ENCODE results near the gene NTM.

Gene NTM

DNA sequence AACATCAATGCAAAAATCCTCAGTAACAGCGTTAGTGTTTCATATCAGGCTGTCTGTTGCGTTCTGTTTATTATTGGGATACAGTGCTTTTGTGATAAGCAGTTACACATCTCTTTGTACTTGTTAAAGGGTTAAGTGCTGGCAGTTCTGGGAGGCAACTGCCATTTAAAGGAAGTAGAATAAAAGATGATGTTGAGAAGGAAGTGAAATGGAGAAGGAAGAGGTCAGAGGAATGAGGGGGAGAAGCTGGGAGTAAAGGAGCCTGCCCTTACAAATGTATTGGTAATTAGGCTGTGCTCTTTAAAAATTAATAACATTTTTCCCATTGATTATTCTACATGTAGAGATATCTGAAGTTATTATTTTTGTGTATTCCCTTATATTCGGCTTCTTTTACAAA lies 674.7 kb downstream of the NTM start:
- Mint-ChIP-seq H3K9me3 (no peaks in the 10 kb centered on the region), H3K4me3 (no peak overlapping the region), H3K36me3 (ENCODE audit: low read depth) (no peaks in the 10 kb centered on the region), H3K27ac (peak overlapping the region; percentile 23), H3K27me3 (no peaks in the 10 kb centered on the region), H3K4me1 (ENCODE audit: low read depth) (peaks cover 78% of the 10 kb centered on the region)
- intact Hi-C loops (cut with micrococcal nuclease) = loop anchor here (2.0 kb wide), 1 partner anchor 14 kb away; no protein-coding TSS in a partner anchor

DNA sequence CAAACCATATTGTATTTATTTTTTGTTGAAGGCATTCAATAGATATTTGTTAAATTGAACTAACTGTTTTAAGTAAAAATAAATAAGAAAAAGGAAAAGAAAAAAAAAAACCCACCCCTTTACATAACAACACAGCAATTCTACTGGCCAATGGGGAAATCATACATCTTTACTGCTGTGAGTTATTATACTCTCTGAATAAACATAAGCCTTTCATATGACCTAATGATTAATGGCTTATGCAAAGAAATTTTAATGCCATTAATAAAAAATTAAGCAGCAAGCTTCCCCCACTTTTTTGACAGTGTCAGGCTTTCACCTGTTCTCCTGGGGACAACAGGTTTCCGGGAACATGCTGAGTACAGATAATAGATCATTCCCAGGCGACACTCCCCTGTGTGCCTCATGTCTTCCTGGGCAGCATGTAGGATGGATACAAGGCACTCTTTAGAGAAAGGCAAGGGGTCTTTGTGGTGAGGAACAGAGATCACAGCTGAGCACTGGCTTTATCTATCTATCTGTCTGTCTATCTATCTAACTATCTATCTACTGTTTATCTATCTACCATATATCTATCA lies 676.0 kb downstream of the NTM start:
- H3K36me3 Mint-ChIP-seq (ENCODE audit: low read depth) = no peaks in the 10 kb centered on the region
- no peaks in the 10 kb centered on the region for H3K9me3 Mint-ChIP-seq
- H3K4me3 Mint-ChIP-seq = no peak overlapping the region
- no peaks in the 10 kb centered on the region for H3K27me3 Mint-ChIP-seq
- no peak overlapping the region for H3K27ac Mint-ChIP-seq
- H3K4me1 Mint-ChIP-seq (ENCODE audit: low read depth) = peaks cover 82% of the 10 kb centered on the region
- intact Hi-C loops (cut with micrococcal nuclease) = loop anchor here (2.0 kb wide), 1 partner anchor 18 kb away; no protein-coding TSS in a partner anchor

DNA sequence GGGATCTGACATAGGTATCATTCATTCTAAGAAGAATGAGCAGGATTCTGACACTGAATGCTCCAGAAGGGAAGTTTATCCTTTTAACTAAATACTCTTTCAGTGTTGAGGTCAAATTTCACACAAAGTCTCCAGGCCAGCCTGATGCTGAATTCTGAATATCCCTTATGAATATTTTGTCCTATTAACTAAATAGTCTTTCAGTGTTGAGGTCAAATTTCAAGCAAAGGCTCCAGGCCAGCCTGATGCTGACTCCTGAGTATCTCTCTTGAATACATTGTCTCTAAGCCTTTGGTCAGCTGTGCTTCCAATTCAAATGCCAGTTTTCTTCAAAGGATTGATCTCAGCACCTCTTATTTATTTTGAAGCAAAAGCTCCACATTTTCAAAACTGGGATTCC lies 676.8 kb downstream of the NTM start:
- no peak overlapping the region for H3K27ac Mint-ChIP-seq
- no peaks in the 10 kb centered on the region for H3K27me3 Mint-ChIP-seq
- peaks cover 86% of the 10 kb centered on the region for H3K4me1 Mint-ChIP-seq (ENCODE audit: low read depth)
- H3K36me3 Mint-ChIP-seq (ENCODE audit: low read depth) = no peaks in the 10 kb centered on the region
- H3K4me3 Mint-ChIP-seq = no peak overlapping the region
- intact Hi-C loops (cut with micrococcal nuclease) = loop anchor here (2.0 kb wide), 1 partner anchor 18 kb away; no protein-coding TSS in a partner anchor
- H3K9me3 Mint-ChIP-seq = no peaks in the 10 kb centered on the region

DNA sequence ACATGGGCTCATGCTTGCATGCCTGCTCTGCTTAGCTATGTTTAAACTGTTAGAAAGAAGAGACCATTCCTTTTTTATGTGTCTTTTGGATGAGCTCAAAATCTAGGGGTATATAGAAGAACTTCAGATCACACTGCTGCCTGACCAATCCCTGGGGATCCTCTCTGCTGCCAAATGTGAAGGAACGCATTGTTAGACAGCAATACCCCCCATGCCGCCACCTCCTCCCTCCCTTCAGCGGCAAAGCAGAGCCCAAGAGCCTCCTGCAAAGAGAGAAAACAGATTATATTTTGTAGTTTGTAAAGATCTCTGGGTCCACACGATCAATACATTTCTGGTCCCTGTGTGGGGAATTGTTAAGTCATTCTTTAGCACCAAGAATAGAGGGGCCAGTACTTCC lies 677.6 kb downstream of the NTM start:
- H3K9me3 Mint-ChIP-seq = no peaks in the 10 kb centered on the region
- H3K27me3 Mint-ChIP-seq = no peaks in the 10 kb centered on the region
- H3K36me3 Mint-ChIP-seq (ENCODE audit: low read depth) = no peaks in the 10 kb centered on the region
- intact Hi-C loops (cut with micrococcal nuclease) = no loop called here
- peaks cover 88% of the 10 kb centered on the region for H3K4me1 Mint-ChIP-seq (ENCODE audit: low read depth)
- peak overlapping the region; percentile 11 for H3K27ac Mint-ChIP-seq
- H3K4me3 Mint-ChIP-seq = no peak overlapping the region

DNA sequence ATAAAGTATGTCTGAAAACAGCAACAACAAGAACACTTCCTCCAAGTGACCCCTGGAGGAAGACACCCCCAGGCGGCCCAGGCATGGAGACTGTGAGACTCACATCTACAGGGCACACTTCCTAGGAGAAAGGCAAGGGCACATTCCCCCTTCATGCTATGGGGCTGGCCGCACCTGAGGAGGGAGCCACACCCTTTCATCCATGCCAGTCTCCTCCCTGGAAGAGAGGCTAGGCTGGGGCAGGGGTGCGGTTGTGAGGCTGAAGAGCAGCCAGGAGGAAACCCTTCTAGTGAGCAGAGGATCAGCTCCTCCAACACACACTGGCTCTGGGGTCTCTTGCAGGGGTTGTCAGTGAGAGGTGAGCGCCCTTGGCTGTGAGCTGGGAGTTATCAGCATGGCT lies 678.8 kb downstream of the NTM start:
- H3K4me3 Mint-ChIP-seq = no peak overlapping the region

DNA sequence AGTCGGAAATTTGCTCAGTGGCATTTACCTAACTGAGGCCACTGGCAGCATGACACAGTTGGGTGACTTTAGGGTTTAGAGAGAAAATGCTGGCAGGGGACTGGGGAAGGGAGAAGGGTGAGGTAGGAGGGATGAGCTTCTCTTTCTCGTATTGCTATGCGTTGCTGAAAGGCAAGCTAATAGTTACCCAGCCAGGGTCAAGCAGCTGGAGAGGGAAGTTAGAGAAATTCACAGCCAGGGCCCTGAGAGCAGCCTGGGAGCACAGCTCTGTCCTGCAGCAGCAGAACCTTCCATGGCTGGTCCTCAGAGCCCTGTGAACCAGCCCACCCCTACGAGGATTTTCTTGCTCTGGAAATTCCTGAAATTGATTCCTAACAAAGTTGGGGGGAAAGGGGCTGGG lies 679.6 kb downstream of the NTM start:
- Mint-ChIP-seq H3K27ac (peak overlapping the region; percentile 51), H3K36me3 (ENCODE audit: low read depth) (no peaks in the 10 kb centered on the region), H3K9me3 (no peaks in the 10 kb centered on the region), H3K4me3 (no peak overlapping the region), H3K27me3 (no peaks in the 10 kb centered on the region), H3K4me1 (ENCODE audit: low read depth) (peaks cover 70% of the 10 kb centered on the region)
- intact Hi-C loops (cut with micrococcal nuclease) = no loop called here

More for the DNA sequence above, 678.8 kb downstream of the NTM start:
- intact Hi-C loops (cut with micrococcal nuclease) = no loop called here
- peak overlapping the region; percentile 51 for H3K27ac Mint-ChIP-seq
- H3K36me3 Mint-ChIP-seq (ENCODE audit: low read depth) = no peaks in the 10 kb centered on the region
- no peaks in the 10 kb centered on the region for H3K9me3 Mint-ChIP-seq
- H3K27me3 Mint-ChIP-seq = no peaks in the 10 kb centered on the region
- H3K4me1 Mint-ChIP-seq (ENCODE audit: low read depth) = peaks cover 78% of the 10 kb centered on the region

DNA sequence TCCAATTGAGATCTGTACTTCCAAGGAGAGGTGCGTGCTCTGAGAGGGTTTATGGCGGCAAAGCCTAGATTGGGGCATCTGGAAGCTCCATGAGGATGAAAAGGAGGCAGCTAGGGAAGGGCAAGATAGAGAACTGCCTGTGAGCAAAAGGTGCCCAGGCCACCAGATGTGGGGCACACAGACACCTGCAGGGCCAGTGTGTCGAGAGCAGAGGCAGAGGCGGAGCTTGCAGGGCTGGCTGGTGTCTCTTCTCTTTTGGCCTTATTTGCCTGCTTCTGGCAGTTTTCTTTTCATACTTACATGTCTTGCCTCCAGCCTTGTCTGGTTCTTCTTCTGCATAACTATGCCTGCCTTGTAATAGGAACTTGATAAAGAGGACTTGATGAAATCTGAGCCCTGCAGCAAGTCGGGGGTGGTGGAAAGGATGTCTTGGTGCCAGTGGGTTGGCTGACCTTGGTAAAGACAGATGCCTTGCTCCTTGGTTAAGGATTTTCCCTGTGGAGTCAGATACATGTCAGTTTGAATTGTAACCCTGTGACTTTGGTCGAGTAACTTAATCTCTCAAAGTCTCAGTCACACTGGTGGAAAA lies 680.3 kb downstream of the NTM start:
- Mint-ChIP-seq H3K27ac (peak overlapping the region; percentile 51), H3K4me3 (no peak overlapping the region), H3K36me3 (ENCODE audit: low read depth) (no peaks in the 10 kb centered on the region), H3K9me3 (no peaks in the 10 kb centered on the region), H3K4me1 (ENCODE audit: low read depth) (peaks cover 64% of the 10 kb centered on the region), H3K27me3 (no peaks in the 10 kb centered on the region)
- intact Hi-C loops (cut with micrococcal nuclease) = no loop called here

DNA sequence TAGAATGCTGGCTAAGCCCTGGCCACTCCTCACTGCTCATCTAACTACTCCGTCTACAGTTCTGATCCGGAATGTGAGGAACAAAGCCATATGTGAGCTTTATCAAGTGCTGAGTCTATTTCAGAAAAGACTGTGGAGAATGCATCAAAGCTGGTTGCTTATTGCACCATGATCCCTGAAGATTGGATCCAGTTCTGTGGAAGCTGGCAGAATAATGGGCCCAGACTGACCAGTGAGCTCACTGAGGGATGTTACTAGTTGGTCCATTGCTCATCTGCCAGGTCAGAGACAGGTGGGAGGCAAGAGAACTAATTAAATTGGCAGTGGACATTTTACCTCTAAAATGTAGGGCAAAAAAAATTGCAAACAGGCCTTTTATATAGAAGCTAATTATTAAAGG lies 681.3 kb downstream of the NTM start:
- intact Hi-C loops (cut with micrococcal nuclease) = no loop called here
- Mint-ChIP-seq H3K4me3 (no peak overlapping the region), H3K27ac (no peak overlapping the region), H3K27me3 (no peaks in the 10 kb centered on the region), H3K9me3 (no peaks in the 10 kb centered on the region), H3K4me1 (ENCODE audit: low read depth) (peaks cover 55% of the 10 kb centered on the region), H3K36me3 (ENCODE audit: low read depth) (no peaks in the 10 kb centered on the region)

DNA sequence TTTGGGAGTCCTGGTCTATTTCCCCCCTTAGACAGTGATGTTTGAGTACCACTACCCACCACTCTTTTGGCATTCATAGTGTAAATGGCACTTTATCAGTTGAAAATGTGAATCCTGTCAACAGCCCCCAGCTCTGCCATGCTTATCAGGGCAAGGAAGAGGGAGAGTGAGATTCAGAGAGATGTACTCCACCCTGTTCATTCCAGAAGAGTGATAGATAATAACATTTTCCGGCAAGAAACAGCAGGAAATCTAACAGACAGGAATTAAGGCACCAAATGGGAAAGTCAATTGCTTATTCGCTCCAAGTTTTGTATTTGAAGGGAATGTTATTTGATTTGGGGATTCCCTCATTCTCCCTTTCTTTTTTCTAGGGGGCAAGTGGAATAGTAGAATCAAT lies 681.9 kb downstream of the NTM start:
- H3K4me3 Mint-ChIP-seq = no peak overlapping the region

DNA sequence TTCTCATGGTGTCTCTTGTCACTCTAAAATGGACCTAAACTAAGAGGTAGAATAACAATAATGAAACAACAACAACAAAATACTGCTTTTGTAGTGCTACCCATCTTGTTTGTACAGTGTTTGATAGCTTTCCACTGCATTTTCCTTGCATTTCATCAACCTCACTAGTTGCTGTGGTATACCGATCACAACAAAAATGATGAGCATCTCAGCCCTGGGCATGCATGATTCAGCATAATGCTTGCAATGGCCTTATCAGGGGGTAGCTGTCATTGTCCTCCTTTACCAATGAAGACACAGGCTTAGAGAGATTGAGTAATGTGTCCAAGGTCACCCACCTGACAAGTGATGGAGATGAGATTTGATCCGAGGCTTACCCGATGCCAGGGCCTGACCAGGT lies 682.5 kb downstream of the NTM start:
- no peaks in the 10 kb centered on the region for H3K9me3 Mint-ChIP-seq
- H3K36me3 Mint-ChIP-seq (ENCODE audit: low read depth) = no peaks in the 10 kb centered on the region

More for the DNA sequence above, 681.9 kb downstream of the NTM start:
- Mint-ChIP-seq H3K36me3 (ENCODE audit: low read depth) (no peaks in the 10 kb centered on the region), H3K27ac (no peak overlapping the region), H3K4me1 (ENCODE audit: low read depth) (peaks cover 49% of the 10 kb centered on the region), H3K27me3 (no peaks in the 10 kb centered on the region), H3K9me3 (no peaks in the 10 kb centered on the region)
- intact Hi-C loops (cut with micrococcal nuclease) = no loop called here

DNA sequence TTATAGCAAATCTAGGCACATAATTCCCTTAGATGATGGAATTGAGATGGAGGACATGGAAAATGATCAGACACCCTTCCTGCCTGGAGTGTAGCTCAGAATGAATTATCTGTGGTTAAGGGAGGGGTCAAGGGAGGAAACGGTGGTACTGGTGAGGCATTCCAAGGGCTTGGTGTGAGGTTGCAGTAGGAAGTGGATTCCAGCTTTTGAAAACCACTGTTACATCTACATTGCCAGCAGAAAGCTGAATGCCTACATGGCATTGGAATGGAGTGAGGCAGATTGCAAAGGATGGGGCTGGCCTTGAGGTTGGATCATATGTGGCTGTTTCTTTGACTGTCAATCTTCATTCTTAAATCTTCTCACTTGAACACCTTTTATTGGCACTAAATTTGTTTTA lies 684.4 kb downstream of the NTM start:
- intact Hi-C loops (cut with micrococcal nuclease) = loop anchor here (5.0 kb wide), 1 partner anchor 42 kb away; no protein-coding TSS in a partner anchor
- no peaks in the 10 kb centered on the region for H3K9me3 Mint-ChIP-seq
- H3K36me3 Mint-ChIP-seq (ENCODE audit: low read depth) = no peaks in the 10 kb centered on the region
- H3K27ac Mint-ChIP-seq = no peak overlapping the region
- H3K4me3 Mint-ChIP-seq = no peak overlapping the region
- H3K4me1 Mint-ChIP-seq (ENCODE audit: low read depth) = peaks cover 24% of the 10 kb centered on the region
- H3K27me3 Mint-ChIP-seq = no peaks in the 10 kb centered on the region

More for the DNA sequence above, 682.5 kb downstream of the NTM start:
- Mint-ChIP-seq H3K4me1 (ENCODE audit: low read depth) (peaks cover 43% of the 10 kb centered on the region), H3K4me3 (no peak overlapping the region), H3K27me3 (no peaks in the 10 kb centered on the region), H3K27ac (no peak overlapping the region)
- intact Hi-C loops (cut with micrococcal nuclease) = no loop called here

DNA sequence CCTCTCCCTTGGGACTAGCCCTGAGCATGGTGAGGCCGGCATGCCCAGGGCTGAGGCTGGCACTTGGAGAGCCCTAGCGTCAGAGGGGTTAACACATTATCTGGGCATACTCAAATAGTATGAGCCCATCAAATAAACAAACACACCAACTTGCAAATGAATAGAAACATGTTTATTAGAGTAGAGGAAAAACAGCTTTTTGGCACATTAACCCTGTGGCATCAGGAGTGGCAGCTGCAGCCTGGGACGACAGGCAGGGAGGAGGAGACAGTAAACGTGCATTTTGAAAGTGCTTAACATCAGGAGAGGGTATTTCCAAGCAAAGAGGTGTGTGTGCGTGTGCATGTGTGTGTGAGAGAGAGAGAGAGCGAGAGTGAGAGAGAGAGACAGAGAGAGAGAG lies 684.9 kb downstream of the NTM start:
- no peaks in the 10 kb centered on the region for H3K36me3 Mint-ChIP-seq (ENCODE audit: low read depth)
- no peaks in the 10 kb centered on the region for H3K27me3 Mint-ChIP-seq
- no peak overlapping the region for H3K27ac Mint-ChIP-seq
- H3K9me3 Mint-ChIP-seq = no peaks in the 10 kb centered on the region
- H3K4me3 Mint-ChIP-seq = no peak overlapping the region
- intact Hi-C loops (cut with micrococcal nuclease) = loop anchor here (5.0 kb wide), 1 partner anchor 42 kb away; no protein-coding TSS in a partner anchor
- peaks cover 19% of the 10 kb centered on the region for H3K4me1 Mint-ChIP-seq (ENCODE audit: low read depth)

DNA sequence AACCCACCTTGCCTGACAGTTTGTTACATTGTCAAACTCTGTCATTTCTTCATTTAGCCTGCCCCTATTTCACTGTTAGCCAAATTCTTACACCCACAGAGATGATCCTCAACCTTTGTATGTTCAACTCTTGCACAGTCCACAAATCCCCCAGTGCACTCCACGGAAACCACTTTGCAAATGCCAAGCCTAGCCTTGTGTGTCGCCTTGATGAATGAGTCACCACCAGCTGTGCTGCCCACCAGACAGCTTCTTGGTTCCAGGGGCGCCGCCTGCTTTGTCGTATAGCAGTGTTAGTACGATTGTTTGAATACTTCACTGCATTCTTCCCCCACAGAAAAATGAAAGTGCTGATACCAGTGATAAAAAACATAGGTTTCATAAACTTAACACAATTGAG lies 686.3 kb downstream of the NTM start:
- H3K4me3 Mint-ChIP-seq = no peak overlapping the region
- H3K36me3 Mint-ChIP-seq (ENCODE audit: low read depth) = no peaks in the 10 kb centered on the region
- no peak overlapping the region for H3K27ac Mint-ChIP-seq
- peaks cover 7% of the 10 kb centered on the region for H3K4me1 Mint-ChIP-seq (ENCODE audit: low read depth)
- no peaks in the 10 kb centered on the region for H3K27me3 Mint-ChIP-seq
- intact Hi-C loops (cut with micrococcal nuclease) = loop anchor here (5.0 kb wide), 1 partner anchor 41 kb away; no protein-coding TSS in a partner anchor
- no peaks in the 10 kb centered on the region for H3K9me3 Mint-ChIP-seq

DNA sequence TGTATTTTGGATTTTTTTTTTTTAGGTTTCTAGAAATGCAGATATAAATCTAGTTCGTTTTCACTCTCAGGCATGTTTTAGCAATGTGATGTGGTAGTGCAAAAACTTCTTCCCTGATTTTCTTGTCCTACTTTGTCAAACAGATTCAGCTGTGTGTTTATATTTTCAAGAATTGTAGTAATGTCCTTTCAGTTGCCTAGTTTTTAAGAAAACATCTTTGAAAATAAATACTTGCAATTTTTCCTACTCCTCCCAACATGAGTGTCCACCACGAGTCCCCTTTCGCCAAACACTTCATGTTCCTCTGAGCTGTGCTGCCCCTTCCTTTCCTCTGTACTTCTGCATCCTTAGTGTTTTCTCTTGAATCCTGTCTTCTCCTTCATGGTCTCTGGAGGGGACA lies 686.9 kb downstream of the NTM start:
- no peaks in the 10 kb centered on the region for H3K27me3 Mint-ChIP-seq
- H3K36me3 Mint-ChIP-seq (ENCODE audit: low read depth) = no peaks in the 10 kb centered on the region
- H3K9me3 Mint-ChIP-seq = no peaks in the 10 kb centered on the region
- H3K27ac Mint-ChIP-seq = no peak overlapping the region
- intact Hi-C loops (cut with micrococcal nuclease) = loop anchor here (5.0 kb wide), 1 partner anchor 40 kb away; no protein-coding TSS in a partner anchor
- peaks cover 4% of the 10 kb centered on the region for H3K4me1 Mint-ChIP-seq (ENCODE audit: low read depth)
- H3K4me3 Mint-ChIP-seq = no peak overlapping the region
